OCI-LY7 (cell line): ENCODE results near the gene ZBTB21.

Source experiments
- EZH2phosphoT487 ChIP-seq: fragments of 200-600 bp; sonication (generic); IDR thresholded peaks from 2 replicates; pipeline ENCODE4 v1.6.1; 2018; ENCODE audit warnings: low read depth, borderline replicate concordance, mild to moderate bottlenecking, mixed run types, antibody characterized with exemption, low read length, moderate library complexity, mixed read lengths
- TF ChIP-seq, protein P1 (sequence below): fragments of 200-600 bp; sonication (generic); conservative IDR thresholded peaks from 2 replicates; pipeline ENCODE4 v1.5.1; 2014; ENCODE audit warnings: mild to moderate bottlenecking, antibody characterized with exemption, low read length, moderate library complexity, mixed read lengths

DNA sequence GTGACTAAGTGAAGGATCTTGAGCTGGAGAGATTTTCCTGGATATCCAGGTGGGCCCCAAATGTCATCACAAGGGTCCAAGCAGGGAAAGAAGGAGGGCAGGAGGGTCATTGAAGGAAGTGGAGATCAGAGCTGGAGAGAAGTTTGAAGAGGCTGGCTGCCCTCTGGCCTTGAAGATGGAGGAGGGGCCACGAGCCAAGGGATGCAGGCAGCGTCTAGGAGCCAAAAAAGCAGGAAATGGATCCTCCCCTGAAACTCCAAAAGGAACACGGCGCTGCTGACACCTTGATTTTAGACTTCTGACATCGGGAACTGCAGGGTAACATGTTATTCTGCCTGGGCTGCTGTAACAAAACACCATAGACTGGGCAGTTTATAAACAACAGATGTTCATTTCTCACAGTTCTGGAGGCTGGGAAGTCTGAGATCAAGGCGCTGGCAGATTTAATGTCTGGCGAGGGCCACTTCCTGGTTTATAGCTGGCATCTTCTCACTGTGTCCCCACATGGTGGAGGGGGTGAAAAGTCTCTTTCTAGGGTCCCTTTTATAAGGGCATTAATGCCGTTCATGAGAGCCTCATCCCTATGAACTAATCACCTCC is 28.8 kb upstream of the ZBTB21 start:
- TF ChIP-seq, protein P1, sequence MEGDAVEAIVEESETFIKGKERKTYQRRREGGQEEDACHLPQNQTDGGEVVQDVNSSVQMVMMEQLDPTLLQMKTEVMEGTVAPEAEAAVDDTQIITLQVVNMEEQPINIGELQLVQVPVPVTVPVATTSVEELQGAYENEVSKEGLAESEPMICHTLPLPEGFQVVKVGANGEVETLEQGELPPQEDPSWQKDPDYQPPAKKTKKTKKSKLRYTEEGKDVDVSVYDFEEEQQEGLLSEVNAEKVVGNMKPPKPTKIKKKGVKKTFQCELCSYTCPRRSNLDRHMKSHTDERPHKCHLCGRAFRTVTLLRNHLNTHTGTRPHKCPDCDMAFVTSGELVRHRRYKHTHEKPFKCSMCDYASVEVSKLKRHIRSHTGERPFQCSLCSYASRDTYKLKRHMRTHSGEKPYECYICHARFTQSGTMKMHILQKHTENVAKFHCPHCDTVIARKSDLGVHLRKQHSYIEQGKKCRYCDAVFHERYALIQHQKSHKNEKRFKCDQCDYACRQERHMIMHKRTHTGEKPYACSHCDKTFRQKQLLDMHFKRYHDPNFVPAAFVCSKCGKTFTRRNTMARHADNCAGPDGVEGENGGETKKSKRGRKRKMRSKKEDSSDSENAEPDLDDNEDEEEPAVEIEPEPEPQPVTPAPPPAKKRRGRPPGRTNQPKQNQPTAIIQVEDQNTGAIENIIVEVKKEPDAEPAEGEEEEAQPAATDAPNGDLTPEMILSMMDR, result no peak
- no peak for TF ChIP-seq EZH2phosphoT487
